Erythroblast (primary cell): ENCODE data around the gene RPH3AL.

ENCODE experiments used
- GATA1 ChIP-seq: IDR thresholded peaks from 2 replicates; pipeline ENCODE4 v1.6.1; 2011; ENCODE audit warnings: low read depth, mild to moderate bottlenecking, control low read depth, low read length, moderate library complexity
- POLR2A ChIP-seq: IDR thresholded peaks from 2 replicates; pipeline ENCODE4 v1.6.1; 2011; ENCODE audit warnings: mild to moderate bottlenecking, low read length

DNA sequence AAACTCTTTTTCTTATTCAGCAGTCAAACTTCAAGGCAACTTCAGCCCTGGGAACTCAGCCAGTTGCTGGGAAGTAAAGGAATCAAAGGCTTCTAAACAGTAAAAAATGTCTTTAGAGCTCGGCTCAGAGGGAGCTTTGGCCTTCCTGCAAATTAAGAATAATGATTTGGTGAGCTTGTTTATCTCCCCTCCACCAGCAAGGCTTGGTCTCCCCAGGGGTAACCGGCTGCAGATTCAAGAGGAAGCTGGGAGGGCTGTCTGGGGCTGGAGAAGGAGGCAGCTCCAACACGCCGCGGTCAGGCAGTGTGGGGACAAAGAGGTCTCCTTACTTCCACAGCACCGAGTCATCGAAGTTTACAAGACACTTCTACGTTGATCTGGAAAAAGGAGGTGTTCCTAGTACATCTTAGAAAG is 153.4 kb downstream of the RPH3AL start:
- TF ChIP-seq POLR2A = no peak
- TF ChIP-seq GATA1 = no peak
